ENCODE results near the gene SLC9A3.

DNA sequence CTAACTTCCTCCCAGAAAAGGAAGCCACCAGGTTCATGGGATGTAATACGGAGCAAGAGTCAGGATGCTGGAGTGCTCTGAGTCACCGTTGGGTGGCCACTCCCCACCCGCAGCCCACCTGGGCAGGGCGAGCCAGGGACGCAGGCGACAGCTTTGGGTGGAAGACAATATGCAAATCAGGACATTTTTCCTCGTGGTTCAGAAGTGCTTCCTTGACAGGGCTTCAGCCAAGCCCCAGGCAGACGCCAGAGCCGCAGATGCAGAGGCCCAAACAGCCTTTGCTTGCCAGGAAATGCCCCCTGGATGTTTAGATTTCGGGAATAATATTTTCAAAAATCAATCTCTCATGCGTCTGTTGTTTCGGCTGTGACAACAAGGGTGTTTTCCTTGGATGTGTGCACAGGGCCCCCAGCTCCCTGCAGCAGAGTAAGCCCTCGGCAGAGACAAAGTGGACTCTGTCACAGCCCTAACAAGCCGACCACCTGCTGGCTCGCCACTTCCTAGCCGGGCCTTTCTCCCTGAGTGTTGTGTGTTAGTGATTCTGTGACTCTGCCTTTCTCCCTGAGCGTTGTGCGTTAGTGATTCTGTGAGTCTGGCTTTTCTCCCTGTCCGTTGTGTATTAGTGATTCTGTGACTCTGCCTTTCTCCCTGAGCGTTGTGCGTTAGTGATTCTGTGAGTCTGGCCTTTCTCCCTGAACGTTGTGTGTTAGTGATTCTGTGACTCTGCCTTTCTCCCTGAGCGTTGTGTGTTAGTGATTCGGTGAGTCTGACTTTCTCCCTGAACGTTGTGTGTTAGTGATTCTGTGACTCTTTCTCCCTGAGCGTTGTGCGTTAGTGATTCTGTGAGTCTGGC, 11.8 kb upstream of the SLC9A3 start:
- no peak for TF ChIP-seq POLR2AphosphoS5 (IDR thresholded peaks at IDR 0.05; ENCODE audit: low read depth, low read length)
- no peak for TF ChIP-seq YY1 (IDR thresholded peaks at IDR 0.05; ENCODE audit: low read depth)
- TF ChIP-seq, protein P1, sequence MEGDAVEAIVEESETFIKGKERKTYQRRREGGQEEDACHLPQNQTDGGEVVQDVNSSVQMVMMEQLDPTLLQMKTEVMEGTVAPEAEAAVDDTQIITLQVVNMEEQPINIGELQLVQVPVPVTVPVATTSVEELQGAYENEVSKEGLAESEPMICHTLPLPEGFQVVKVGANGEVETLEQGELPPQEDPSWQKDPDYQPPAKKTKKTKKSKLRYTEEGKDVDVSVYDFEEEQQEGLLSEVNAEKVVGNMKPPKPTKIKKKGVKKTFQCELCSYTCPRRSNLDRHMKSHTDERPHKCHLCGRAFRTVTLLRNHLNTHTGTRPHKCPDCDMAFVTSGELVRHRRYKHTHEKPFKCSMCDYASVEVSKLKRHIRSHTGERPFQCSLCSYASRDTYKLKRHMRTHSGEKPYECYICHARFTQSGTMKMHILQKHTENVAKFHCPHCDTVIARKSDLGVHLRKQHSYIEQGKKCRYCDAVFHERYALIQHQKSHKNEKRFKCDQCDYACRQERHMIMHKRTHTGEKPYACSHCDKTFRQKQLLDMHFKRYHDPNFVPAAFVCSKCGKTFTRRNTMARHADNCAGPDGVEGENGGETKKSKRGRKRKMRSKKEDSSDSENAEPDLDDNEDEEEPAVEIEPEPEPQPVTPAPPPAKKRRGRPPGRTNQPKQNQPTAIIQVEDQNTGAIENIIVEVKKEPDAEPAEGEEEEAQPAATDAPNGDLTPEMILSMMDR (IDR thresholded peaks at IDR 0.05): no peak
- no peak for TF ChIP-seq GATA2 (CRISPR knock-in tag; IDR thresholded peaks at IDR 0.05)
- no peak for TF ChIP-seq FOXJ3 (CRISPR knock-in tag; IDR thresholded peaks at IDR 0.05)
- TF ChIP-seq RCOR1 (IDR thresholded peaks at IDR 0.05; ENCODE audit: low read length): no peak
- TF ChIP-seq MXI1 (IDR thresholded peaks at IDR 0.05; ENCODE audit: low read depth, low read length): no peak
- no peak for TF ChIP-seq JUND (IDR thresholded peaks at IDR 0.05)
- TF ChIP-seq EZH2phosphoT487 (IDR thresholded peaks at IDR 0.05; ENCODE audit: borderline replicate concordance, low read depth): no peak
- TF ChIP-seq CHD2 (IDR thresholded peaks at IDR 0.05; ENCODE audit: low read length, partially characterized antibody): no peak
- no peak for TF ChIP-seq GABPA (IDR thresholded peaks at IDR 0.05; ENCODE audit: low read depth)
- no peak for TF ChIP-seq RFX5 (IDR thresholded peaks at IDR 0.05; ENCODE audit: low read length)
- no peak for TF ChIP-seq SMC3 (IDR thresholded peaks at IDR 0.05; ENCODE audit: low read depth, low read length)
- TF ChIP-seq, protein P2, sequence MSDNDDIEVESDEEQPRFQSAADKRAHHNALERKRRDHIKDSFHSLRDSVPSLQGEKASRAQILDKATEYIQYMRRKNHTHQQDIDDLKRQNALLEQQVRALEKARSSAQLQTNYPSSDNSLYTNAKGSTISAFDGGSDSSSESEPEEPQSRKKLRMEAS (IDR thresholded peaks at IDR 0.05; ENCODE audit: low read depth): no peak
